ENCODE measurements around the gene IL1RL2.

Gene IL1RL2

DNA sequence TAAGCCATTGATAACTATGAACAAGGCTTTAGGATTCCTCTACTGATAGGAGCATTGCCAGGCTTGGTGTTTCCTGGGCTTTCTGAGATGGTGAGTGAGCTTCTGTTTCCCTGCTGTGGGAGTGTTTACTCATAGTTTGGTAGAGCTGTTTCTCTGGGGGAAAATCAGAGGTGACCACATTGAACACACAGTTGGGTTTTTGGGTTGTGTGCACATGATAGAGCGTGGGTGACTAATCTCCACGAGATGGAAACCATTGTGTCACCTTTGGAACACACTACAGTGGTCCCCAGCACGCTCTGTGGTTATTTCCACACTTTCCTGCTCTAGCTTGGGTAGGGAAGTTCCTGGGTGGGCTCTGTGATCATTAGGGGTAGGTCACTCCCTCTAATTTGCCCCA is 38.9 kb upstream of the IL1RL2 start:
- H3K9ac ChIP-seq, result no peak overlapping the region
- H3K79me2 ChIP-seq (ENCODE audit: insufficient read depth, low read depth), result no peaks in the 10 kb centered on the region
- H3K27me3 ChIP-seq (ENCODE audit: insufficient read depth, low read depth), result no peaks in the 10 kb centered on the region
- no peak overlapping the region for H3K4me2 ChIP-seq
- no peaks in the 10 kb centered on the region for H3K36me3 ChIP-seq (ENCODE audit: insufficient read depth)
- H3K27ac ChIP-seq, result no peak overlapping the region
- H3K4me1 ChIP-seq (ENCODE audit: low read depth, poor library complexity, severe bottlenecking), result no peaks in the 10 kb centered on the region
- H2AFZ ChIP-seq (ENCODE audit: low read depth), result no peak overlapping the region
- no peak overlapping the region for H3K4me3 ChIP-seq (IDR thresholded peaks at IDR 0.05; ENCODE audit: insufficient read depth, low read depth, low read length)
- H4K20me1 ChIP-seq (ENCODE audit: insufficient read depth), result no peaks in the 10 kb centered on the region
- TF ChIP-seq CTCF (conservative IDR thresholded peaks at IDR 0.05; ENCODE audit: low read depth, low read length), result no peak

DNA sequence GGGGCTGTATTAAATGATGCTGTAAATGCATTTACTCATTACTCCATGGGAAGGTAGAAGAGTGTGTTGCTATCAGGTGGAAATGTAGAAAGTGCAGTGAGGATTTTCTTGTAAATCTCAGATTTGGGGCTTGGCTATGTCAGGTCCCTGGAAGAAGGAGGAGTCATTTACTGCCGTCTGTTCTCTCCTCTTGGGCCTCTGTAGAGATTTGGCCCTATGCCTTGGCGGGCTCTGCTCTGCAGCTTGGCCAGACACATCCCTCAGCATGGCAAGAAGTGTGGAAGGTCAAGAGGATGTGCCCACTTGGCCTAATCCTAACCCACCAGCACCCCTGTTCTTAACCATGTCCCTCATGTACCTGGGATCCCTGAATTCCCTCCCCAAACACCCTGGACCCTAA is 37.6 kb upstream of the IL1RL2 start:
- H3K27me3 ChIP-seq (ENCODE audit: insufficient read depth, low read depth), result no peaks in the 10 kb centered on the region
- H3K79me2 ChIP-seq (ENCODE audit: insufficient read depth, low read depth), result no peaks in the 10 kb centered on the region
- H3K4me1 ChIP-seq (ENCODE audit: low read depth, poor library complexity, severe bottlenecking), result no peaks in the 10 kb centered on the region
- no peak for TF ChIP-seq CTCF (conservative IDR thresholded peaks at IDR 0.05; ENCODE audit: low read depth, low read length)
- H3K4me2 ChIP-seq, result no peak overlapping the region
- no peak overlapping the region for H3K4me3 ChIP-seq (IDR thresholded peaks at IDR 0.05; ENCODE audit: insufficient read depth, low read depth, low read length)
- no peak overlapping the region for H3K27ac ChIP-seq
- H3K9ac ChIP-seq, result no peak overlapping the region
- H2AFZ ChIP-seq (ENCODE audit: low read depth), result no peak overlapping the region
- no peaks in the 10 kb centered on the region for H4K20me1 ChIP-seq (ENCODE audit: insufficient read depth)
- no peaks in the 10 kb centered on the region for H3K36me3 ChIP-seq (ENCODE audit: insufficient read depth)

- no peak overlapping the region for H3K4me3 ChIP-seq (IDR thresholded peaks at IDR 0.05; ENCODE audit: insufficient read depth, low read depth, low read length)
- H3K36me3 ChIP-seq (ENCODE audit: insufficient read depth), result no peaks in the 10 kb centered on the region
- no peak for TF ChIP-seq CTCF (conservative IDR thresholded peaks at IDR 0.05; ENCODE audit: low read depth, low read length)
- no peak overlapping the region for H3K9ac ChIP-seq
- no peaks in the 10 kb centered on the region for H3K4me1 ChIP-seq (ENCODE audit: low read depth, poor library complexity, severe bottlenecking)
- H3K27ac ChIP-seq, result no peak overlapping the region
- no peaks in the 10 kb centered on the region for H3K79me2 ChIP-seq (ENCODE audit: insufficient read depth, low read depth)
- no peaks in the 10 kb centered on the region for H3K27me3 ChIP-seq (ENCODE audit: insufficient read depth, low read depth)
- H2AFZ ChIP-seq (ENCODE audit: low read depth), result no peak overlapping the region
- no peak overlapping the region for H3K4me2 ChIP-seq
- H4K20me1 ChIP-seq (ENCODE audit: insufficient read depth), result no peaks in the 10 kb centered on the region
Measured at GRCh38 chr2:102149644-102150455, 37.0 kb upstream of the IL1RL2 start.

DNA sequence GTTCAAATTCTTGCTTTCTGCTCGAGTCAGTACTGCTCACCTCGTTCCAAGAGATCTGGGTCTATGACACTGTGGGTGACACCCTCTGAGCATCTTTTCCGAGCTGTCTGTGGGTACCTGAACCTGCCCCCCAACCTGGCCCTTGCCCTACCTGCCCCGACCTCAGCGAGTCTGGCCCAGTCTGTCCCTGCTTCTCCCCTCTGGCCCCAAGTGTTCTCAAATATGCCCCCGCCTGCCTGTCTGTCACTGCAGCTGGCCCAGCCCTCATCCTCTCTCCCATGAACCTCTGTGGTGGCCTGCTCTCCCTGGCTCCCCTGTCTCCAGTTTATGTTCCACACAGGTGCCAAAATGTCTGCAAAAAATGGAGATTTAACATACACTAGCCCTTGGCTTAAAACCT is 32.5 kb upstream of the IL1RL2 start:
- Histone ChIP-seq H3K27me3 (ENCODE audit: insufficient read depth, low read depth) (no peaks in the 10 kb centered on the region), H3K9ac (no peak overlapping the region), H2AFZ (ENCODE audit: low read depth) (no peak overlapping the region), H3K4me2 (no peak overlapping the region), H3K36me3 (ENCODE audit: insufficient read depth) (no peaks in the 10 kb centered on the region), H3K27ac (no peak overlapping the region), H3K4me1 (ENCODE audit: low read depth, poor library complexity, severe bottlenecking) (no peaks in the 10 kb centered on the region), H3K4me3 (IDR thresholded peaks at IDR 0.05; ENCODE audit: insufficient read depth, low read depth, low read length) (no peak overlapping the region), H4K20me1 (ENCODE audit: insufficient read depth) (no peaks in the 10 kb centered on the region), H3K79me2 (ENCODE audit: insufficient read depth, low read depth) (no peaks in the 10 kb centered on the region)
- TF ChIP-seq CTCF (conservative IDR thresholded peaks at IDR 0.05; ENCODE audit: low read depth, low read length), result no peak
